Ishikawa (cell line): ENCODE data around the gene ANK3.

ENCODE experiments used
- CEBPB ChIP-seq: IDR thresholded peaks from 2 replicates; pipeline ENCODE4 v1.6.1; 2012
- EGR1 ChIP-seq: IDR thresholded peaks from 2 replicates; pipeline ENCODE4 v1.6.1; 2012
- EP300 ChIP-seq: IDR thresholded peaks from 2 replicates; pipeline ENCODE4 v1.6.1; 2012; ENCODE audit warnings: borderline replicate concordance
- MAX ChIP-seq: IDR thresholded peaks from 2 replicates; pipeline ENCODE4 v1.6.1; 2012
- RAD21 ChIP-seq: IDR thresholded peaks from 2 replicates; pipeline ENCODE4 v1.6.1; 2012; ENCODE audit warnings: low read depth
- TAF1 ChIP-seq: IDR thresholded peaks from 2 replicates; pipeline ENCODE4 v1.6.1; 2012; ENCODE audit warnings: low read depth, mild to moderate bottlenecking
- TCF12 ChIP-seq: IDR thresholded peaks from 2 replicates; pipeline ENCODE4 v1.6.1; 2012; ENCODE audit warnings: low read depth
- ZBTB7A ChIP-seq: IDR thresholded peaks from 2 replicates; pipeline ENCODE4 v1.6.1; 2012; ENCODE audit warnings: low read depth

- TF ChIP-seq TCF12 (no peak), TAF1 (no peak), EP300 (no peak), MAX (no peak), EGR1 (no peak), RAD21 (peak; percentile 43), CEBPB (no peak), ZBTB7A (no peak)
Measured at GRCh38 chr10:60203993-60204618, 185.6 kb downstream of the ANK3 start.
